Colonic mucosa (tissue), 4 donors: ENCODE results near the gene C5orf63. TPM values are rescaled to one million over a fixed set of nuclear protein-coding genes. Genes with fewer than 3 reads are reported as not detected.

ENCODE experiments used
- DNase-seq: peaks from one replicate; pipeline ENCODE4 v3.0.0-alpha.2; 2020
- H3K27ac ChIP-seq: fragments of 200-600 bp; one replicate; pipeline ENCODE4 v1.8.0; 2021
- H3K27me3 ChIP-seq: fragments of 200-600 bp; one replicate; pipeline ENCODE4 v1.8.0; 2021
- H3K36me3 ChIP-seq: fragments of 200-600 bp; one replicate; pipeline ENCODE4 v1.8.0; 2021
- H3K4me1 ChIP-seq: fragments of 200-600 bp; one replicate; pipeline ENCODE4 v1.8.0; 2021; ENCODE audit warnings: mild to moderate bottlenecking
- H3K4me3 ChIP-seq: fragments of 200-600 bp; one replicate; pipeline ENCODE4 v1.8.0; 2021
- H3K9ac ChIP-seq, 2 donors: one replicate each; pipeline ENCODE4 v1.7.0; 2013; ENCODE audit warnings: control low read depth in 2 of 2, low read depth in 2 of 2, low read length in 2 of 2
- H3K9me3 ChIP-seq: fragments of 200-600 bp; one replicate; pipeline ENCODE4 v1.8.0; 2021
- CTCF ChIP-seq: fragments of 200-600 bp; IDR thresholded peaks from one replicate; pipeline ENCODE4 v1.8.0; 2022; ENCODE audit warnings: antibody characterized with exemption, mild to moderate bottlenecking
- intact Hi-C: fragments of 100-400 bp; cut with DNase I; formaldehyde crosslinking; loops from one replicate; pipeline ENCODE4 v1.14.1; 2022
- total RNA-seq, 2 donors: library from RNA; stranded (reverse); fragmentation: NEBNext Ultra II Directional in 1 of 2; extraction: Animal tissue kit (Norgen Biotek cat#: 25700) in 1 of 2; gene quantifications; one replicate each; pipeline ENCODE4 v1.2.1, GENCODE V29; 2021
- donor health status: healthy.
- donor health status: DM: no; HTN: no; CAD: no.
- donor health status: DM: no; HTN: no; CAD: no.

C5orf63 gene
- total RNA-seq, 2 donors from 2014 or later = 10.3 to 12.2 TPM

GRCh38 chr5:127001621-127002296, 71.5 kb downstream of the C5orf63 start:
- H3K4me1 ChIP-seq = peaks cover 3% of the 10 kb centered on the region
- no peak for TF ChIP-seq CTCF
- H3K9me3 ChIP-seq = no peaks in the 10 kb centered on the region
- no peak overlapping the region for H3K27ac ChIP-seq
- no peaks in the 10 kb centered on the region for H3K36me3 ChIP-seq
- no peaks in the 10 kb centered on the region for H3K27me3 ChIP-seq
- intact Hi-C loops = no loop called here
- H3K9ac ChIP-seq = no peak overlapping the region
- DNase-seq = no peak
- no peak overlapping the region for H3K4me3 ChIP-seq

Other genes starting within 250 kb of the C5orf63 start
- gene MARCHF3, start 42.9 kb downstream of the C5orf63 start, total RNA-seq = 10 to 100 TPM; 32.5 to 33.7 TPM
- gene MEGF10, start 217.3 kb upstream of the C5orf63 start, total RNA-seq = under 1 TPM; 0.35 to 0.88 TPM